B cell (primary cell): ENCODE measurements around the gene NUP93. TPM values are rescaled to one million over a fixed set of nuclear protein-coding genes. Genes with fewer than 3 reads are reported as not detected.

Source experiments
- ATAC-seq: fragments of 200-7000 bp; cut with Tn5 transposase; one replicate; pipeline ENCODE4 v1.10.0; 2021; ENCODE audit warnings: low read depth, mild to moderate bottlenecking, moderate number of reproducible peaks, moderate library complexity
- CTCF ChIA-PET: fragments of 350-600 bp; sonication (Branson Sonifier 250); formaldehyde crosslinking; loops from one replicate; lab custom pipeline; 2021; ENCODE audit warnings: antibody characterized with exemption, inconsistent platforms; lab: Charles Lee
- POLR2A ChIA-PET: fragments of 350-600 bp; sonication (Branson Sonifier 250); formaldehyde crosslinking; loops from one replicate; lab custom pipeline; 2021; ENCODE audit warnings: antibody characterized with exemption; lab: Charles Lee
- DNase-seq: peaks from one replicate; pipeline ENCODE4 v3.0.0; 2013
- H2AFZ ChIP-seq: 2 replicates; pipeline ENCODE4 v1.6.1; 2012; ENCODE audit warnings: mild to moderate bottlenecking, low read depth, low read length; ENCODE audit not compliant: insufficient read depth, poor library complexity, severe bottlenecking
- H3K27ac ChIP-seq, 2 donors: 1 replicate in 1 of 2; 2 replicates in 1 of 2; pipeline ENCODE4 v1.5.1; 2012 to 2013; ENCODE audit warnings: low read length in 2 of 2, mild to moderate bottlenecking in 2 of 2, moderate library complexity in 1 of 2
- H3K27me3 ChIP-seq, 4 experiments: fragments of 200-600 bp in 1 of 4; sonication (generic) in 1 of 4; replicated peaks in 1 of 4; 1 replicate in 2 of 4; 2 replicates in 2 of 4; pipeline versions ENCODE4 v1.6.1 to v1.7.0; 2013 to 2016; ENCODE audit warnings: low read length in 3 of 4, mild to moderate bottlenecking in 2 of 4, mixed read lengths in 1 of 4, moderate library complexity in 1 of 4; ENCODE audit not compliant: insufficient read depth in 4 of 4, control insufficient read depth in 3 of 4; ENCODE audit errors: control extremely low read depth in 1 of 4
- H3K36me3 ChIP-seq, 2 experiments: replicated peaks in 1 of 2; 1 replicate in 1 of 2; 2 replicates in 1 of 2; pipeline versions ENCODE4 v1.6.1 to v1.7.1; 2013; ENCODE audit warnings: low read length in 1 of 2; ENCODE audit not compliant: insufficient read depth in 2 of 2, control insufficient read depth in 1 of 2; ENCODE audit errors: control extremely low read depth in 1 of 2, extremely low read depth in 1 of 2
- H3K4me1 ChIP-seq, 2 donors: fragments of 200-600 bp in 1 of 2; sonication (generic) in 1 of 2; 1 replicate in 1 of 2; 2 replicates in 1 of 2; pipeline versions ENCODE4 v1.5.1 to v1.6.1; 2013 to 2017; ENCODE audit warnings: low read length in 2 of 2; ENCODE audit not compliant: control insufficient read depth in 2 of 2, insufficient read depth in 2 of 2
- H3K4me2 ChIP-seq: replicated peaks from 2 replicates; pipeline ENCODE3; 2012; ENCODE audit warnings: mild to moderate bottlenecking, low read depth, low read length; ENCODE audit not compliant: poor library complexity, severe bottlenecking
- H3K4me3 ChIP-seq, 5 experiments: fragments of 200-600 bp in 1 of 5; sonication (generic) in 1 of 5; 1 replicate in 3 of 5; 2 replicates in 2 of 5; pipeline versions ENCODE4 v1.5.1 to v1.7.0; 2011 to 2016; ENCODE audit warnings: low read length in 4 of 5, mild to moderate bottlenecking in 4 of 5, low read depth in 2 of 5, control low read depth in 1 of 5, moderate library complexity in 1 of 5; ENCODE audit not compliant: insufficient read depth in 1 of 5; ENCODE audit errors: control extremely low read depth in 1 of 5, extremely low read depth in 1 of 5
- H3K79me2 ChIP-seq: fragments of 200-600 bp; sonication (generic); one replicate; pipeline ENCODE4 v1.6.0; 2016; ENCODE audit warnings: low read length; ENCODE audit not compliant: control insufficient read depth, insufficient read depth
- H3K9ac ChIP-seq: fragments of 200-600 bp; sonication (generic); 2 replicates; pipeline ENCODE4 v1.6.1; 2017; ENCODE audit warnings: mild to moderate bottlenecking, low read length, moderate library complexity
- H3K9me3 ChIP-seq, 3 donors: one replicate each; pipeline versions ENCODE4 v1.6.1 to v1.7.1; 2013; ENCODE audit warnings: low read length in 2 of 3; ENCODE audit not compliant: control insufficient read depth in 2 of 3, insufficient read depth in 1 of 3; ENCODE audit errors: control extremely low read depth in 1 of 3
- H4K20me1 ChIP-seq: 2 replicates; pipeline ENCODE4 v1.6.0; 2012; ENCODE audit warnings: mild to moderate bottlenecking, low read length; ENCODE audit not compliant: insufficient read depth, control insufficient read depth, poor library complexity, severe bottlenecking
- H3K27ac Mint-ChIP-seq: one replicate; pipeline ENCODE4 v1.8.0; 2021; ENCODE audit warnings: mixed read lengths
- H3K27me3 Mint-ChIP-seq: one replicate; pipeline ENCODE4 v1.8.0; 2021; ENCODE audit warnings: mixed read lengths
- H3K4me1 Mint-ChIP-seq: one replicate; pipeline ENCODE4 v1.8.0; 2021; ENCODE audit warnings: mixed read lengths
- H3K4me3 Mint-ChIP-seq: one replicate; pipeline ENCODE4 v1.8.0; 2021; ENCODE audit warnings: mixed read lengths
- H3K9me3 Mint-ChIP-seq: one replicate; pipeline ENCODE4 v1.8.0; 2022; ENCODE audit warnings: mixed read lengths; ENCODE audit not compliant: insufficient read depth
- CTCF ChIP-seq: fragments of 200-600 bp; IDR thresholded peaks from one replicate; pipeline ENCODE4 v1.8.0; 2022; ENCODE audit warnings: antibody characterized with exemption, mild to moderate bottlenecking
- EZH2 ChIP-seq: IDR thresholded peaks from 2 replicates; pipeline ENCODE4 v1.6.1; 2012; ENCODE audit warnings: borderline replicate concordance, low read depth, mild to moderate bottlenecking, moderate library complexity, low read length; ENCODE audit not compliant: insufficient read depth, poor library complexity, severe bottlenecking
- WGBS: methylation state at CpG from one replicate; pipeline ENCODE4 v1.1.5; 2013; ENCODE audit warnings: missing lambda C conversion rate; ENCODE audit not compliant: insufficient coverage; 5-methylcytosine and 5-hydroxymethylcytosine counted together
- intact Hi-C: fragments of 100-400 bp; cut with micrococcal nuclease; formaldehyde crosslinking; loops from one replicate; pipeline ENCODE4 v1.10.0; 2022
- polyA plus RNA-seq: library from polyadenylated mRNA; depleted of rRNA; stranded (reverse); fragments of >200 nt; gene quantifications from 2 replicates; pipeline ENCODE4 v1.2.3, GENCODE V29; 2012
- total RNA-seq, 2 donors: library from RNA; stranded (reverse); fragments of 120-200 nt in 1 of 2; gene quantifications; 1 replicate in 1 of 2; 2 replicates in 1 of 2; pipeline versions ENCODE4 v1.2.3 to v1.2.4, GENCODE V29; 2013 to 2022

The NUP93 gene
- total and polyA plus RNA-seq, 2 donors (not counting 1 experiment from before 2014, with no cell fraction given), result 23.6 to 64.6 TPM

- POLR2A ChIA-PET, result interaction anchor here (0.7 to 1.8 kb wide), 3 partner anchors 72 to 185 kb away, joined by 3 to 6 read pairs (median 4); no protein-coding TSS in a partner anchor
- intact Hi-C loops, result no loop called here
- H3K4me3 Mint-ChIP-seq, result no peak overlapping the region
These were observed 131.2 kb downstream of the NUP93 start for GRCh38 chr16:56861092-56861610.

More at GRCh38 chr16:56861092-56861610, 131.2 kb downstream of the NUP93 start:
- DNase-seq, result no peak
- WGBS, result no CpG with 5 or more reads among the region's 3 CpGs
- Mint-ChIP-seq H3K4me1 (peaks cover 36% of the 10 kb centered on the region), H3K9me3 (no peaks in the 10 kb centered on the region), H3K27ac (peak overlapping the region; percentile 92), H3K27me3 (no peaks in the 10 kb centered on the region)
- H3K9me3 ChIP-seq, result no peaks in the 10 kb centered on the region
- no peaks in the 10 kb centered on the region for H3K79me2 ChIP-seq
- CTCF ChIA-PET, result interaction anchor here (1.3 to 1.4 kb wide), 2 partner anchors 22 to 103 kb away, joined by 3 read pairs; no protein-coding TSS in a partner anchor
- peak overlapping the region; percentile 48 to 65 for H3K27ac ChIP-seq
- H3K36me3 ChIP-seq, result no peaks in the 10 kb centered on the region
- peaks cover 15 to 58% of the 10 kb centered on the region in 2 donors for H3K4me1 ChIP-seq
- H4K20me1 ChIP-seq, result no peaks in the 10 kb centered on the region
- no peaks in the 10 kb centered on the region for H3K27me3 ChIP-seq
- ATAC-seq, result no peak
- H3K4me2 ChIP-seq, result no peak overlapping the region
- H3K9ac ChIP-seq, result no peak overlapping the region
- no peak overlapping the region for H3K4me3 ChIP-seq
- H2AFZ ChIP-seq, result peak overlapping the region; percentile 81
- no peak for TF ChIP-seq CTCF
- no peak for TF ChIP-seq EZH2
